Measurements from ENCODE around the gene BATF3.
"Not testable (repeated sequence)": the region's sequence is repeated elsewhere in the genome, so short reads cannot be mapped to it uniquely, and the experiment has no call there.

Gene BATF3

DNA sequence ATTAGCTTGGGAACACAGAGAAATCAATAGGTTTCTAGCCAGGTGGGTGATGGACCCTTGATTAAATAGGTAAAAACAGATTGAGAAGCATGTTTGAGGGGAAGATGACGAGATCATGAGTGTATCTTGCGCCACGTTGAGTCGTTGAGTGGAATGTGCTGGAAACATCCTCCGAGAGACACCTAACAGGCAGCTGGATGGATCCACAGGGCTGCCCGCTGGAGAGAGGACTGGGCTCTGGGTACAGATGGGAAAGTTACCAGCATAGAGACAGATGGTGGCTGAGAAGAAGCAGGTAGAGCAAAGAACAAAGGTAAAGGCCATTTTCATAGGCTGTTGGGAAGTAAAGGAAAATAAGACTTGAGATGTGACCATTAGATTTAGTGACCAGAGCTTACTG is 15.6 kb downstream of the BATF3 start:
- no peak for DNase-seq

DNA sequence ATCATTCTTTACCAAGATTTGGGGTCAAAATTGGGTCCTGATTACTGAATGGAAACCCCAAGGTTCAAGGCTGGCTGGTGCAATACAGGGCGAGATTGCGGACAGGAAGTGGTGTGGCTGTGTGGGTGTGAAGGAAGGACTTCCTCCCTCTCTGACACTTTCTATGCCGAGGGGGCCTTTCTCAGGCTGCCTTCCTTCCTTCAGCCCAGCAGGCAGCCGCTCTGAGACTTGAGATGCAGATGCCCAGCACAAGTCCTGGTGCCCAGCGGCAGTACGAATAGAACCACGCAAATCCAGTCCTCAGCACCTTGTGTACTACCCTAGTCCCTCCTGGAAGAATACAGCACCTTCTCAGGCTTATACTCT is 16.3 kb downstream of the BATF3 start:
- no peak for DNase-seq

GRCh38 chr1:212680680-212681389 is 18.8 kb downstream of the BATF3 start:
- no peak for DNase-seq

DNA sequence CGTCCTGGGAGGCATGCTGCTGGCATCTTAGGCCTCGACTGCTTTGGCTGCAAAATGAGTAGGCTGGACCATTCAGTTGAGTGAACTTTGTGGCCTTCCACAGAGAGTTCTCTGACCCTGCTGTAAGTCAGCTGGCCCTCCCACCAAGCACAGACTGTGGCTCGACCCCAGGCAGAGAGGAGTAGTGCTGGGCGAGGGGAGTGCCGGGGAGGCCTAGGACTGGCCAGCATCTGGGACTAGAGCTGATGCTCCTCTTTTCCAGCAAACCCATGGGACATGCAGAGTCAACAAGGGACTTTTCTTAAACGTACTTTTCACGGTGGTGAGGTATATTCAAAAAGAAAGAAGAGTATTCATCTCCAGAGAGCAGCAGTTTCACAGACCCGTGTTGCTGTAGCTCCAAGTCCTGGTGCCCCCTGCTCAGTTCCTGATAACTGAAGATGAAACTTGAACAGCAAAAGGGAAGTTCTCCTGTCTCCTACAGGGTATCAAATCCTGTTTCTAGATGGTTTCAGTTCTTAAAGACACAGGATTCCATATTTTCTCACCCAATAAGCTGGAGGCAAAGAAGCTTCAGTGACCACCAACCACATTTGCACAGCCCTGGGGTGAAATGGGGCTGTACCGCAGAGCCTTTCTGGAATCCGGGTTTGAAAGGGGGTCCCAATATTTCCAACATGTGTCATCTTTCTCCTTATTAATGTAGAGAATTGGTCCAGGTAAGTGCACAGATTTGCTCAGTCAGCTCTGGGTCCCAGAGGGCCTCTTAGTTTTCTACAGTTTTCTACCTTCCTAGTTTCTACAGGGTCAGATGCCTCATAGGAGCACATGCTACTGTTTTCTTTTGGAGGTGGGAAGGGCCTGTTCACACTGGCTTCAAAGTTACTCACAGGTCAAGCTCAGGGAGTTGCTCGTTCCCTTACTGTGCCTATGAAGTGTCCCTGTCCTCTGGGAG is 20.9 kb downstream of the BATF3 start:
- DNase-seq = no peak

GRCh38 chr1:212677573-212677972 is 22.1 kb downstream of the BATF3 start:
- no peak for DNase-seq

DNA sequence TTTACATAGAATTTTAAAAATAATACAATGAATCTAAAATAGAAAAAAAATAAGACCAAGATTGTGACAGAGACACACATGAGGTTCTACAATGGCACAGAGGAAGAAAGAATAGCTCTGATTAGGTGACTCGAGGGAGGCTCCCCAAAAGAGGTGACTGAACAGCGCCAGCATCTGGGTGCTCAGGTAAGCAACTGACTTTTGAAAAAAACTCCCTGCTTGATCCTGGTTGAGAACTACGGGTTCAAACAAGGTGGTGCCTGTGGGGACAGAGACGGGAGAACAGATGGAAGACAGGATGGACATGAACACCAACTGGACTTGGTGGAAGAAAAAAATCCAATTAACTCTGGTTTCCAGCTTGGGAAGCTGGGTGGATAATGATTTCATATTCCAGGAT is 22.5 kb downstream of the BATF3 start:
- DNase-seq = no peak

DNA sequence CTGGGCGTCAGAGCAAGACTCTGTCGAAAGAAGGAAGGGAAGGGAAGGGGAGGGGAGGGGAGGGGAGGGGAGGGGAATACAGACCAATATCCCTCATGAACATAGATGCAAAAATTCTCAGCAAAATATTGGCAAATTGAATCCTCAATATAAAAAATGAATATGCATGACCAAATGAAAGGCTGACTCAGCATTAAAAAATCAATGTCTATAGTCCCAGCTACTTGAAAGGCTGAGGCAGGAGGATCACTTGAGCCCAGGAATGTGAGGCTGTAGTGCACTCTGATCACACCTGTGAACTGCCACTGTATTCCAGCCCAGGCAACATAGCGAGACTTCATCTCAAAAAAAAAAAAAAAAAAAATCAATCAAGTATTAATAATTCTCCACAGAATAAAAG is 24.0 kb downstream of the BATF3 start:
- DNase-seq = no peak

DNA sequence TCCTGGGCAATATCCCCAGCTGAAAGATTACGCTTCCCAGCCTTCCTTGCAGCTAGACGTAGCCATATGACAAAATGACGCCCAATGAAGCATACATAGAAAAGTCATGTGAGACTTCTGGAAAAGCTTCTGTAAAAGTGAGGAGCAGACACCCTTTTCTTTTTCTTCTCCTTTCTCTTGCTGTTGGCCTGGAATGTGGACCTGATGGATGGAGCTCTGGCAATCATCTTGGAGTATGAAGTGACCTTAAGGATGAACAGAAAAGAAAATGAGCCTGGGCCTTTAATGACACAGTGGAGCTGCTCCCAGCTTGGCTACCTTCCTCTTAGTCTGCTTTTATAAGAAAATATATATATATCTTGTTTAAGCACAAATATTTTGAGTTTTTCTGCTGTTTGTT is 24.8 kb downstream of the BATF3 start:
- DNase-seq = no peak

- DNase-seq = no peak
These were observed 28.2 kb downstream of the BATF3 start for GRCh38 chr1:212671342-212672031.

GRCh38 chr1:212670882-212671281 is 28.8 kb downstream of the BATF3 start:
- no peak for DNase-seq

DNA sequence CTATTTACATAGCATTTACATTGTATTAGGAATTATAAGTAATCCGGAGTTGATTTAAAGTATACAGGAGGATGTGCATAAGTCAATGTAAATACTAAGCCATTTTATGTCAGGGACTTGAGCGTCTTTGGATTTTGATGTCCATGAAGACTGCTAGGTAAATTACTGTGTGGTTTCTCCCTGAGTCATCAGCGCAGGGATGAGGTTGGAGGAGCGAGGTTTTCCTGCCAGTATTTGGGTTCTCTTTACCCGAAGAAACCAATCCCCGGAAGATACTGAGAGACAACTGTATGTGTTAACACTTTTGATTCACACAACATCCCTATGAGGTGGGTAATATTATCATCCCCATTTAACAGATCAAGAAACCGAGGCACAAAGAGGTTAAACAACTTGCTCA is 29.3 kb downstream of the BATF3 start:
- DNase-seq = no peak

DNA sequence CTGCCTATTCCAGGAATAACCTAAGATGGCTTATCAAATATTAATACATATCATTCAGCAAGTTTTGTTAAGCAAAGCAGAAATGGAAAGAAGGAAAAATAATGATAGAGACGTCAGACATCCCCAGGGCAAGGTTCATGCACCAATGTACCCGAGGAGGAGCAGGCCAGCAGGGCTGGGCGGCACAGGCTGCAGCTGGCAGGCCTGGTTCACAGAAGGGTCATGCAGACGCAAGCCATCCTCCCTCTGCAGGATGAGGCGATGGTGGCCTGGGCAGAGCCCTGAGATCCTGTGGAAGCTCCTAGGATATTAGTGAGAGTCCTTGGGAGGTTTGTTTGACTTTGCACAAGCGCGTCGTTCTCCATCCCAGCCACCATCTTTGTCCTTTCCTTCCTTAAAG is 30.0 kb downstream of the BATF3 start:
- DNase-seq = no peak

DNA sequence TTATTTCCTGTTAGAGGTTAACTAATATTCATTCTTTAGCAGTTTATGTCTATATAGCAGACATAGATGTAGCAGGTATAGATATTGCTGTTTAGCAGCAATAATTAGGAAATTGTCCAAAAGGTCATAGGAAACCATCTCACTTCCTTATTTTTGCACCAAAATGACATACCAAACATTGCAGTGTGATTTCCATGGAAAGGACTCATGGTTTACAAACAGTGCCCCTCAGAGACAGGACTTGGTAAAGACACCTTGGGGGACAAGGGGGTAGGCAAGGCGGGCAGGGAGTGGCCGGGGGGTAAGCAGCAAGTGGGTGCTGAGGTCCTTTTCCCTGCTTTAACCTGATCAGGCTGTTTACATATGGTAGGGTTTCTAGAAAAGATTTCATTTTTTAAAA is 30.5 kb downstream of the BATF3 start:
- no peak for DNase-seq

GRCh38 chr1:212668477-212668876 is 31.2 kb downstream of the BATF3 start:
- DNase-seq = no peak

GRCh38 chr1:212667223-212668139 is 32.2 kb downstream of the BATF3 start:
- DNase-seq = no peak

DNA sequence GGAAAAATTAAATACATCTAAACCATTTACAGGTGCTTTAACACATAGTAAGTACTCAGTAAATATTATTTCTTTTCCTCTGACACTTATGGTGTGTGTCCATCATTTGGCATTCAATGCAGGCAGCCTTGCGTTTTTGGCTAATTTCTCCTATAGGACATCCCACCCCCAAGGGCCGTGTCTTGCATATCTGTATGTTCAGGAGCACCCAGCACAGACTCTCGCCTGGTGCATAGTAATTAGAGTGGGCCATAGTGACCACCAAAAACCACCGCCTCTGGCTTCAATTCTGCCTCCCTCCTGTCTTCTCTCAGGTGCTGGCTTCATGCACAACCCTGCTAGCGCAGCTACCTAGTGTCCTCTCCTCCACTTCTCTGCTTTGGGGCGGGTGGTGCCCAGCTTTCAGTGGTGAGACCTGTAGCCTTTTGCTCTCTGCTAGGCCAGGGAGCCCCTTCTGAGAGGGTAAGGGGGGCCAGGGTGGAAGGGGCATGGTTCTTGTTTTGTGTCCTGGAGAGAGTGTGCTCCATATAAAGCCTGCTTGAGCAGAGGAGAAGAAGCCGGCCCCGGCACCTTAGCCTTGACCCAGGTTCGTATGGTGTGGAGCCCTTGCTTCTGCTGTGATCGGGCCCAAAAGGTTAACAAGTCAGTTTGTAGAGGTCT is 33.4 kb downstream of the BATF3 start:
- DNase-seq = no peak

GRCh38 chr1:212665241-212666115 is 34.2 kb downstream of the BATF3 start:
- DNase-seq = peak; percentile 73

DNA sequence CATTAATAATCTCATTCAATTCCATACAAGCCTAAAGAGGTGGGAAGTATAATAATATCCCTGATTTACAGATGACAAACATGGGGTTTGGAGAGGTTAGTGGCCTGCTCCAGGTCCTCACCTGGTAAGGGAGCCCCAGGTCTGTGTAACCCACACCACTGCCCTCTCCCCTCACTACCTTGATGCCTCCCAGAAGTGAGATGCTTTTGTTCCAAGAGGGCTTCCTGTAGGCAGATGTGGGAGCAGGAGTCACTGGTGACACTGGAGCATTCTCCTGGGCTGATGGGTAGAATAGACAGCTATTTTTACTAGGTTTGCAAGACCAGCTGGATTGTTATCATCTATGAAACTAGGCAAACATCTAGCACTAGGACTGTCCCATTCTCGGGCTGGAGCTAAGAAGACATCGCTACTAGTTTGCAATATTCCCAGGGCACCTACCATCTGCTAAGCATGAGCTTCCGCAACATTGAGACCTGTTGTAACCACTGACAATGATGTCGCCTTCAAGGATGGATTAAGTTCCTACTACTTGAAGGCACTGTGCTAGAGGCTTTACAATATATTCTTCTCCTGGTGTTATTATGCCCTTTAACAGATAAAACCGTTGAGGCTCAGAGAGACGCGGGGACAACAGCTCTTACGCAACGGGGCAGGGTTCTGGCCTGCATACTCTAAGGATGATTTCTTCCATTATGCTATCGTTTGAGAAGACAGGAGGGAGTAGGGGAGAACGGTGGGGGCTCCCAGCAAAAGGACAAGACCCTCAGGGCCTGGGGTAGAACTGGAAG is 35.0 kb downstream of the BATF3 start:
- DNase-seq = no peak

DNA sequence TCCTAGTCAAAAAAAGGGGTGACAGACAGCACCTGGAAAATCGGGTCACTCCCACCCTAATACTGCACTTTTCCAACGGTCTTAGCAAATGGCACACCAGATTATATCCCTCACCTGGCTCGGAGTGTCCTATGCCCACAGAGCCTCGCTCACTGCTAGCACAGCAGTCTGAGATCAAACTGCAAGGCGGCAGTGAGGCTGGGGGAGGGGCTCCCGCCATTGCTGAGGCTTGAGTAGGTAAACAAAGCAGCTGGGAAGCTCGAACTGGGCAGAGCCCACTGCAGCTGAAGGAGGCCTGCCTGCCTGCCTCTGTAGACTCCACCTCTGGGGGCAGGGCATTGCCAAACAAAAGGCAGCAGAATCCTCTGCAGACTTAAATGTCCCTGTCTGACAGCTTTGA is 41.4 kb downstream of the BATF3 start:
- not testable (repeated sequence) for DNase-seq

GRCh38 chr1:212656730-212657129 is 42.9 kb downstream of the BATF3 start:
- no peak for DNase-seq
